GM18951 (cell line): ENCODE data around the gene KRT74.

Experiments used
- POLR2A ChIP-seq: IDR thresholded peaks from 4 replicates; pipeline ENCODE4 v1.6.1; 2011; ENCODE audit warnings: mild to moderate bottlenecking; ENCODE audit not compliant: insufficient read length, insufficient read depth; ENCODE audit errors: extremely low read depth
- in situ Hi-C: fragments of 300-500 bp; cut with MboI; formaldehyde crosslinking; loops from one replicate; pipeline ENCODE4 v1.12.0; 2022; ENCODE audit warnings: low sequenced_read_pairs, mixed read lengths, inconsistent platforms; ENCODE audit not compliant: unreplicated experiment

The KRT74 gene

DNA sequence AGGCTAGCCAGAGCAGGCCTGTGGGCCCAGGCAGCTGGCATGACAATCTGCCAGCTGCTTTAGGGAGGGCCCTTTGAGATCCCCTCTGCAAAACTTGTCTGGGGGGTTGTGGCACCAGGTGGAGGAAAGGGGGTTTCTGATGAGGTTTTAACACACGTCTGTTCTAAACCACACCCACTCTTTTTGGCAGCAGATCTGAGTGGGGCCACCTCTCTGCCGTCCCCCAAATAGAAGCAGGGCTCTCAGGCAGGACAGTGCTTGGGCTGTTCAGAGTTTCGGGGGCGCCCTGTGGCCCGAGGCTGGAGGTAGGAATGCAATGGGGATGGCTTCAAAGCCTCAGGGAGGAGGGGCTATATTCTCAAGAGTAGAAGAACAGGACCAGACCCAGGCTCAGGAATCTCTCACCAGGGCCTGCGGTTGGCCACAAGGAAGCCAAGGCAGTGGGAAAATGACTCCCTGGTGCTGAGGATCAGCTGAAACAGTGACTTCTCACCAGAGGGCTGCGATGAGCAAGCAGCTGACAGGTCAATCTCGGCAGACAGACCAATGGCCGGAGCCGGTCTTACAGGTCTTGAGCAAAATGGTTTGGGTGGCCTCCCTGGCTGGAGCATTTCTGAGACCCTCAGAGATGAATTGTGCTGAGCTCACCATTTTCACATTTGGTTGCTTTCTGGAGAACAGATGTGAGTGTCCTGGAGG lies 51.9 kb downstream of the KRT74 start:
- TF ChIP-seq POLR2A, result no peak

DNA sequence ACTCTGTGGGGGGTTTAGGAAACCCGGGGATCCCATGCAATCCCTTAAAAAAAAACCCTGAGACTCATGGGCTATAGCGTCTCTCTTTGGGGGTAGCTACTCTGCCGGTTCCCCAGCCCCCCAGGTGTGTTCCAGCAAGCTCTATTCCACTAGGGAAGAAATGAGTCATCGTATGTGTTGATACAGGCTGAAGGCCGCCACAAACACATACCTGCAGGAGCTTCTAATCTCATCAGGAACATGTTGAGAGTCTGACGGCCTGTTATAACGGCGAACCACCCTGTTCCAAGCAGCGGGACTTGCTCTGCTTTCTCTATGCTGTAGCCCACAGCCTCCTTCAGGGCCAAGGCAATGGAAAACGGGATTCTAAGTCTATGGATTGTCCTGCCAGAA lies 52.5 kb downstream of the KRT74 start:
- in situ Hi-C loops, result no loop called here
- TF ChIP-seq POLR2A, result no peak

More for the DNA sequence above, 51.9 kb downstream of the KRT74 start:
- in situ Hi-C loops, result no loop called here

GRCh38 chr12:52519826-52520662 lies 53.6 kb downstream of the KRT74 start, which contains the start of gene KRT5:
KRT5 (minus strand) TSS chr12:52520394; CDS start chr12:52520296, 98 bp downstream.
- in situ Hi-C loops, result no loop called here

DNA sequence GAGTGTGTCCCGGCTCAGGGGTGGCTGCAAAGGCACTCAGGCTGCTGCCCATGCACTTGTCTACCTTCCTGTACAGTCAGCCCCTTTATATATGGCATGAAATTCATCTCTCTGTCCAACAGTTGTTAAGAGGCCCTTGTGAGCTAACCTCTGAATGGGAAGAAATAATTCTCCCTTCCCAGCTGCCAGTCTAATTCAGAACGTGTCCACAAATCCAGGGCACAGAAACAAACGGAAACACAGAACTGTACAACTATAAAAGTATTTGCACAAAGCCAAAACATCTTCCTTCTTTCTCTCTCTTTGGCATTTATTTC lies 54.3 kb downstream of the KRT74 start:
- TF ChIP-seq POLR2A, result no peak
- in situ Hi-C loops, result no loop called here

More at GRCh38 chr12:52519826-52520662, 53.6 kb downstream of the KRT74 start, which contains the start of gene KRT5:
- no peak for TF ChIP-seq POLR2A

DNA sequence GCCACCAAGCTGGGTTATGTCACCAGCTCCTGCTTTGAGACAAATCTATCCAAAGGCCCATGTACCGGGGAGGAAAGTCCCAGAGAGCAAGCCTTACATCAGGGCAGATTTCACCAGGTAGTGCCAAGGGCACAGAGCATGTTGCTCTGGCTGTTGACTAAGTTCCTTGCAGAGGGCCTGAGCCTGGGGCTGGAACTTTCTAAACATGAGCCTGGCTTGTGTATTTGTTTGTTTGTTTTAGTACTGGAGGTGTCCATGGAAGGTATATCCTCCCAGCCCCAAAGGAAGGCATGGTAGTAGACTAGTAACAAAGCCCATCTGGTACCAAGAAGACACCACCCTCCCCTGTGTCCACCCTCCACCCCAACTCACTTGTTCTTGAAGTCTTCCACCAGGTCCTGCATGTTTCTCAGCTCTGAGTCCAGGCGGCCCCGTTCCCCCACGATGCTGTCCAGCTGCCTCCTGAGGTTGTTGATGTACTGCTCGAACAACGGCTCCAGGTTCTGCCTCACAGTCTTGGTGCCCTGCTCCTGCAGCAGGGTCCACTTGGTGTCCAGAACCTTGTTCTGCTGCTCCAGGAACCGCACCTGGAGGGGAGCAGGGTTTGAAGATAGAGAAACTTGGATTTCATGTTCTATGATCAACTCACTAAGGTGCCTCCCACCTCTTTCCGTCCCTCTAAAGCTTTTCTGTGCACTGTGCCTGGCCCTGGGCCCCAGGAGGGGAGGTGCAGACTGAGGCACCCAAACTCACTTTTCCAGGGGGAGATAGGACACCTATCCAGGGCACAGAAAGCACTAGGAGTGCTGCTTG lies 54.9 kb downstream of the KRT74 start:
- in situ Hi-C loops, result no loop called here
- TF ChIP-seq POLR2A, result no peak

DNA sequence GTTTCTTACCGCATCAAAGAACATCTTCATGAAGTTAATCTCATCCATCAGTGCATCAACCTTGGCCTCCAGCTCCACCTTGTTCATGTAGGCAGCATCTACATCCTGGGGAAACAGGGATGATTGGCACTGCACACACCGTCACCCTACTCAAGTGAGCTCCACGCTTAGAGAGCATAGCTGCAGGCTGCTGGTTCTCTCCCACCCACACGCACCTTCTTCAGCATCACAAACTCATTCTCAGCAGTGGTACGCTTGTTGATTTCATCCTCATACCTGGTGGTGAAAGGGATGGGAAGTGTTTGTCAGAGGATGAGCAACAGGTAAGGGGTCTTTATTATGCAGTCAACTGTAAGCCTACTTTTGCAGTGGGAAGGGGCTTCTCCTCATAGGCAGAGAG lies 55.8 kb downstream of the KRT74 start:
- in situ Hi-C loops, result no loop called here
- TF ChIP-seq POLR2A, result no peak

DNA sequence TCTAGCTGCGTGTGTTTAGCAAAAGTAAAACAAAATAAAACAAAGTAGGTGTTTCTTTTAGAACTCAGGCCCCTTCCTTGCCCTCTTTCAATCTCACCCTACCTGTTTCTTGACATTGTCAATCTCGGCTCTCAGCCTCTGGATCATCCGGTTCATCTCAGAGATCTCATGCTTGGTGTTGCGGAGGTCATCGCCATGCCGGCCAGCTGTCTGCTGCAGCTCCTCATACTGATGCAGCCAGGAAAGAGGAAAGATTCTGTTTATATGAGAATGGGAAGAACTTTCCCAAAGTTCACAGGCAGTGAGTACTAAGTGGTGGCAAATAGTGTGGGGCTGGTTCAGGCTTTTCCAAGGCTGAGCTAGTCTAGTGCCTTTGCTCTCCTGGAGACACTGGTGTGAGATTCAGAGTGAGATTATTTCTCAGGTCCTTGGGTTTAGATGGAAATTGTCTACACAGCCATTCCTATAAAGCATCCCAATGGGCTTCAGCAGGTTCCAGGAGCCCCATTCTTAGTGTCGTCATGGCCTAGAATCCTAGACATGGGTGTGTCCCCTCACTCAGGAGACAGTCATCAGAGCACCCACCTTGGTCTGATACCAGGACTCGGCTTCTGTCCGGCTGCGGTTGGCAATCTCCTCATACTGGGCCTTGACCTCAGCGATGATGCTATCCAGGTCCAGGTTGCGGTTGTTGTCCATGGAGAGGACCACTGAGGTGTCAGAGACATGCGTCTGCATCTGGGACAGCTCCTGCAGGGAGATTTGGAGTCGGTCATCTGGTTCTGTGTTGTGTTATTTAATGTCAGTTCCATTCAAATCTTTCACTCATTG lies 56.4 kb downstream of the KRT74 start:
- in situ Hi-C loops, result no loop called here
- TF ChIP-seq POLR2A, result no peak

DNA sequence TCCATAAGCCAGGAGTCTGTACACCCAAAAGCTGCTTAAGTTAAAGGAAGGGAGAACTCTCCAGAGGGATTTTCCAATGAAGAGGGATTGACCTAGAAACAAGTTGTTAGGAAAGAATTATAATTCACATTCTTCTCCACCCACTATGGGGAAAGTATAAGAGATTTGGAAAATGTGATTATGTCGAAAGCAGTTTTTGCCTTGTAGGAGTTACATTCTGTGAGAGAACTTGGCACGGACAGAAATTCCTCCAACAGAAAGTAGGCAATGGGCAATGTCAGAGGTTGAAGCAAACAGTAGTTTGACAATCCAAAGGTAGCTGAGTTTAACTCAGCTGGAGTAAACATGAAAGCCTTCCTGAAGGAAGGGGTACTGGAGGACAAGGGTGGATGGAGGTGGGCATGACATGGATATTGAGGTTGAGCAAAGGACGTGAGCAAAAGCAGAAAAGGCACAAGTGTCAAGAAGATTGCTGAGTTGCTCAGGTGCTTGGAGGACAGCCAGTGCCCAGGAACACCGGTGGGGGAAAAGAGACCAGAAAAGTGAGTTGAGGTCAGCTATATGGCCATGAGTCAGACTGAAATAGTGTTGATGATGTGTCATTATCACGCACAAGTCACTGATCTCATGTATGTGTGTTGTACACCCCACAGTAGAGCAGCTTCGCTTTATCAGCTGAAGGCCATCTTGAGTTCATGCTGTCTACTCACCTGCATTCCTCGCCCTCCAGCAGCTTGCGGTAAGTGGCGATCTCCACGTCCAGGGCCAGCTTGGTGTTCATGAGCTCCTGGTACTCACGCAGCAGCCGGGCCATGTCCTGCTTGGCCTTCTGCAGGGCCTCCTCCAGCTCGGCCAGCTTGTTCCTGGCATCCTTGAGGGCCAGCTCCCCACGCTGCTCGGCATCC lies 57.5 kb downstream of the KRT74 start:
- in situ Hi-C loops, result no loop called here
- no peak for TF ChIP-seq POLR2A
